Activated B cell treated with CpG ODN at 0.5 μM for 24 hours (primary cell): ENCODE data around the gene BIN2. TPM values are rescaled to one million over a fixed set of nuclear protein-coding genes. Genes with fewer than 3 reads are reported as not detected.
A peak's percentile ranks its signal among the peaks of the same experiment; 100 is the strongest.

Source experiments
- ATAC-seq: fragments of 200-7000 bp; cut with Tn5 transposase; one replicate; pipeline ENCODE4 v1.10.0; 2021; ENCODE audit warnings: low read depth, mild to moderate bottlenecking, moderate library complexity
- CTCF ChIA-PET: fragments of 350-600 bp; sonication (Branson Sonifier 250); formaldehyde crosslinking; loops from one replicate; lab custom pipeline; 2021; ENCODE audit warnings: antibody characterized with exemption; lab: Charles Lee
- POLR2A ChIA-PET: fragments of 350-600 bp; sonication (Branson Sonifier 250); formaldehyde crosslinking; loops from one replicate; lab custom pipeline; 2021; ENCODE audit warnings: antibody characterized with exemption; lab: Charles Lee
- DNase-seq: peaks from one replicate; pipeline ENCODE4 v3.0.0; 2022
- H3K27ac Mint-ChIP-seq: one replicate; pipeline ENCODE4 v1.8.0; 2020; ENCODE audit warnings: mixed read lengths
- H3K27me3 Mint-ChIP-seq: one replicate; pipeline ENCODE4 v1.8.0; 2021; ENCODE audit warnings: mixed read lengths
- H3K36me3 Mint-ChIP-seq: one replicate; pipeline ENCODE4 v1.8.0; 2021; ENCODE audit warnings: low read depth, mixed read lengths
- H3K4me1 Mint-ChIP-seq: one replicate; pipeline ENCODE4 v1.8.0; 2021; ENCODE audit warnings: mixed read lengths
- H3K4me3 Mint-ChIP-seq: one replicate; pipeline ENCODE4 v1.8.0; 2020; ENCODE audit warnings: mild to moderate bottlenecking, mixed read lengths
- H3K9me3 Mint-ChIP-seq: one replicate; pipeline ENCODE4 v1.8.0; 2020; ENCODE audit warnings: mixed read lengths
- intact Hi-C: fragments of 100-400 bp; cut with micrococcal nuclease; formaldehyde crosslinking; loops from one replicate; pipeline ENCODE4 v1.15.1; 2024
- total RNA-seq: library from RNA; stranded (reverse); gene quantifications from 2 replicates; pipeline ENCODE4 v1.2.3, GENCODE V29; 2022
- TF ChIP-seq, protein P1 (sequence below): fragments of 200-600 bp; IDR thresholded peaks from one replicate; pipeline ENCODE4 v1.8.0; 2022; ENCODE audit warnings: antibody characterized with exemption, mild to moderate bottlenecking

BIN2 gene
- total RNA-seq, 1 donor from 2014 or later, result 25.6 TPM

- ATAC-seq (no peak), DNase-seq (no peak)
- TF ChIP-seq, protein P1, sequence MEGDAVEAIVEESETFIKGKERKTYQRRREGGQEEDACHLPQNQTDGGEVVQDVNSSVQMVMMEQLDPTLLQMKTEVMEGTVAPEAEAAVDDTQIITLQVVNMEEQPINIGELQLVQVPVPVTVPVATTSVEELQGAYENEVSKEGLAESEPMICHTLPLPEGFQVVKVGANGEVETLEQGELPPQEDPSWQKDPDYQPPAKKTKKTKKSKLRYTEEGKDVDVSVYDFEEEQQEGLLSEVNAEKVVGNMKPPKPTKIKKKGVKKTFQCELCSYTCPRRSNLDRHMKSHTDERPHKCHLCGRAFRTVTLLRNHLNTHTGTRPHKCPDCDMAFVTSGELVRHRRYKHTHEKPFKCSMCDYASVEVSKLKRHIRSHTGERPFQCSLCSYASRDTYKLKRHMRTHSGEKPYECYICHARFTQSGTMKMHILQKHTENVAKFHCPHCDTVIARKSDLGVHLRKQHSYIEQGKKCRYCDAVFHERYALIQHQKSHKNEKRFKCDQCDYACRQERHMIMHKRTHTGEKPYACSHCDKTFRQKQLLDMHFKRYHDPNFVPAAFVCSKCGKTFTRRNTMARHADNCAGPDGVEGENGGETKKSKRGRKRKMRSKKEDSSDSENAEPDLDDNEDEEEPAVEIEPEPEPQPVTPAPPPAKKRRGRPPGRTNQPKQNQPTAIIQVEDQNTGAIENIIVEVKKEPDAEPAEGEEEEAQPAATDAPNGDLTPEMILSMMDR, result no peak
- POLR2A ChIA-PET, result no interaction called here
- Mint-ChIP-seq H3K4me3 (no peak overlapping the region), H3K4me1 (peaks cover 64% of the 10 kb centered on the region), H3K27ac (peak overlapping the region; percentile 24), H3K9me3 (no peaks in the 10 kb centered on the region), H3K27me3 (no peaks in the 10 kb centered on the region), H3K36me3 (no peaks in the 10 kb centered on the region)
- intact Hi-C loops, result loop anchor here (10.0 kb wide), 3 partner anchors 244 to 814 kb away; partner anchors contain the start of gene CSRNP2
- CTCF ChIA-PET, result interaction anchor here (2.9 kb wide), 1 partner anchor 12 kb away, joined by 18 read pairs; no protein-coding TSS in a partner anchor
These were observed 4.6 kb upstream of the BIN2 start for GRCh38 chr12:51328587-51328986.

- TF ChIP-seq, protein P1, result no peak
- no peaks in the 10 kb centered on the region for H3K27me3 Mint-ChIP-seq
- H3K4me1 Mint-ChIP-seq, result peaks cover 81% of the 10 kb centered on the region
- peak overlapping the region; percentile 72 for H3K27ac Mint-ChIP-seq
- ChIA-PET CTCF (interaction anchor here (1.3 to 2.9 kb wide), 2 partner anchors 13 to 14 kb away, joined by 3 to 18 read pairs; no protein-coding TSS in a partner anchor), POLR2A (interaction anchor here (0.7 to 1.8 kb wide), 10 partner anchors 14 to 400 kb away, joined by 3 to 13 read pairs (median 4); partner anchors contain the start of gene DAZAP2)
- ATAC-seq (peak; percentile 41), DNase-seq (no peak)
- H3K36me3 Mint-ChIP-seq, result peaks cover 3% of the 10 kb centered on the region
- H3K4me3 Mint-ChIP-seq, result peak overlapping the region; percentile 62
- no peaks in the 10 kb centered on the region for H3K9me3 Mint-ChIP-seq
- intact Hi-C loops, result loop anchor here (10.0 kb wide), 3 partner anchors 242 to 812 kb away; partner anchors contain the start of gene CSRNP2
These were observed 2.9 kb upstream of the BIN2 start for GRCh38 chr12:51326698-51327439.

- POLR2A ChIA-PET, result interaction anchor here (0.6 to 4.7 kb wide), 5 partner anchors 18 to 86 kb away, joined by 3 to 21 read pairs (median 6); partner anchors contain the start of genes DAZAP2, GALNT6 and SMAGP
- peaks cover 7% of the 10 kb centered on the region for H3K36me3 Mint-ChIP-seq
- H3K4me3 Mint-ChIP-seq, result peak overlapping the region; percentile 52
- no peak for DNase-seq
- peak overlapping the region; percentile 73 for H3K27ac Mint-ChIP-seq
- H3K9me3 Mint-ChIP-seq, result no peaks in the 10 kb centered on the region
- TF ChIP-seq, protein P1, result no peak
- no peaks in the 10 kb centered on the region for H3K27me3 Mint-ChIP-seq
- H3K4me1 Mint-ChIP-seq, result peaks cover 95% of the 10 kb centered on the region
- intact Hi-C loops, result loop anchor here (1.0 to 10.0 kb wide), 6 partner anchors 16 to 810 kb away; partner anchors contain the start of genes CSRNP2 and DAZAP2
- CTCF ChIA-PET, result interaction anchor here (8.2 kb wide), 1 partner anchor 16 kb away, joined by 42 read pairs; no protein-coding TSS in a partner anchor
- ATAC-seq, result no peak
These were observed 979 bp upstream of the BIN2 start for GRCh38 chr12:51324953-51325352.

GRCh38 chr12:51323317-51323960 lies 535 bp downstream of the BIN2 start:
- ChIA-PET CTCF (interaction anchor here (0.9 to 8.2 kb wide), 2 partner anchors 17 to 46 kb away, joined by 3 to 42 read pairs; no protein-coding TSS in a partner anchor), POLR2A (interaction anchor here (0.5 to 4.7 kb wide), 8 partner anchors 18 to 376 kb away, joined by 3 to 21 read pairs (median 8); partner anchors contain the start of genes DAZAP2, GALNT6, POU6F1 and SMAGP)
- Mint-ChIP-seq H3K27ac (peak overlapping the region; percentile 95), H3K36me3 (peaks cover 7% of the 10 kb centered on the region), H3K4me1 (peaks cover 96% of the 10 kb centered on the region), H3K9me3 (no peaks in the 10 kb centered on the region), H3K27me3 (no peaks in the 10 kb centered on the region), H3K4me3 (peak overlapping the region; percentile 84)
- peak; percentile 30 for ATAC-seq
- TF ChIP-seq, protein P1, result no peak
- intact Hi-C loops, result loop anchor here (10.0 kb wide), 3 partner anchors 239 to 809 kb away; partner anchors contain the start of gene CSRNP2
- no peak for DNase-seq
